ENCODE results near the gene TMEM40. TPM values are rescaled to one million over a fixed set of nuclear protein-coding genes. Genes with fewer than 3 reads are reported as not detected.

The TMEM40 gene
- total RNA-seq, 4 donors from 2014 or later = not detected

DNA sequence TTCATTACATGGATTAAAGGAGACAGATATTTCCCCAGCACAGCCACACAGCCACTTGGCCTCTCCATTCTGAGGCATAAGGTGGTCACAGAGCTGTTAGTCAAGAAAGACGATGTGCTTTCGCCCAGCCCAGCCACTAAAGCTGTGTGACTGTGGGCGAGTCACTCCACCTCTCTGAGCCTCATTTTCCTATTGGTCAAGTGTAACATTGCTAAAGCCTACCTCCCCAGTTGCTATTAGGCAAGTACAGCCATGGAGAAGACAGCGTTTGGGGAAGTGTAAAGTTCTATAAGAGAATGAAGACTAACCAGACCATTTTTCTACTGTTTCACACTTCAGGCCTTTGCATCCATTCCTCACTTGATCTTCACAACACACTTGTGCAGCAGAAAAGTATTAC lies 24.1 kb downstream of the TMEM40 start:
- no peak for DNase-seq
- TF ChIP-seq EP300 (IDR thresholded peaks at IDR 0.05; ENCODE audit: low read depth) = no peak
- TF ChIP-seq POLR2AphosphoS5 (IDR thresholded peaks at IDR 0.05) = no peak
- no peak for TF ChIP-seq POLR2A (IDR thresholded peaks at IDR 0.05)
- Histone ChIP-seq H3K9me3 (no peaks in the 10 kb centered on the region), H3K36me3 (no peaks in the 10 kb centered on the region), H3K27me3 (no peaks in the 10 kb centered on the region), H3K27ac (no peak overlapping the region), H3K4me1 (no peaks in the 10 kb centered on the region), H3K4me3 (no peak overlapping the region)
- intact Hi-C loops (cut with DNase I; ENCODE audit: low total_unique reads) (no loop called here), in situ Hi-C loops (cut with MboI; ENCODE audit: low pct_ligation_motif_present in 1 of 4, low pct_unique_long_range_greater_than_20kb in 1 of 4, low sequenced_read_pairs in 3 of 4) (no loop called here)
- WGBS, 2 donors (ENCODE audit: low coverage in 1 of 2) = 91 to 100% methylated on average over 1 to 4 of the region's 4 CpGs

DNA sequence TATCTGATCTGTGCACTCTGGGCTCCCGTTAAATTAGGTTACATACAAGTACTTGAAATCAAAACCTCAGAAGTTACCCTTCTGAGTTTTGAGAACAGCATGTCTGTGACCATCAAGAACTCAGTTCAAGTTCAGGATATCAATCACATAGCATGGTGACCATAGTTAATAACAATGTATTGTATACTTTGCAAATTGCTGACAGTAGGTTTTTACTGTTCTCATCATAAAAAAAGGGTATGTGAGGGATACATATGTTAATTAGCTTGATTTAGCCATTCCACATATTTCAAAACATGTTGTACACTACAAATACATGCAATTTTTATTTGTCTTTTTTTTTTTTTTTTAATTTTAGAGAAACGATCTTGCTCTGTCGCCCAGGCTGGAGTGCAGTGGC lies 25.5 kb downstream of the TMEM40 start:
- Histone ChIP-seq H3K36me3 (no peaks in the 10 kb centered on the region), H3K27ac (no peak overlapping the region), H3K4me1 (no peaks in the 10 kb centered on the region), H3K9me3 (no peaks in the 10 kb centered on the region), H3K27me3 (no peaks in the 10 kb centered on the region), H3K4me3 (no peak overlapping the region)
- TF ChIP-seq, protein P1, sequence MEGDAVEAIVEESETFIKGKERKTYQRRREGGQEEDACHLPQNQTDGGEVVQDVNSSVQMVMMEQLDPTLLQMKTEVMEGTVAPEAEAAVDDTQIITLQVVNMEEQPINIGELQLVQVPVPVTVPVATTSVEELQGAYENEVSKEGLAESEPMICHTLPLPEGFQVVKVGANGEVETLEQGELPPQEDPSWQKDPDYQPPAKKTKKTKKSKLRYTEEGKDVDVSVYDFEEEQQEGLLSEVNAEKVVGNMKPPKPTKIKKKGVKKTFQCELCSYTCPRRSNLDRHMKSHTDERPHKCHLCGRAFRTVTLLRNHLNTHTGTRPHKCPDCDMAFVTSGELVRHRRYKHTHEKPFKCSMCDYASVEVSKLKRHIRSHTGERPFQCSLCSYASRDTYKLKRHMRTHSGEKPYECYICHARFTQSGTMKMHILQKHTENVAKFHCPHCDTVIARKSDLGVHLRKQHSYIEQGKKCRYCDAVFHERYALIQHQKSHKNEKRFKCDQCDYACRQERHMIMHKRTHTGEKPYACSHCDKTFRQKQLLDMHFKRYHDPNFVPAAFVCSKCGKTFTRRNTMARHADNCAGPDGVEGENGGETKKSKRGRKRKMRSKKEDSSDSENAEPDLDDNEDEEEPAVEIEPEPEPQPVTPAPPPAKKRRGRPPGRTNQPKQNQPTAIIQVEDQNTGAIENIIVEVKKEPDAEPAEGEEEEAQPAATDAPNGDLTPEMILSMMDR (IDR thresholded peaks at IDR 0.05) = no peak
- TF ChIP-seq POLR2AphosphoS5 (IDR thresholded peaks at IDR 0.05) (no peak), EP300 (IDR thresholded peaks at IDR 0.05; ENCODE audit: low read depth) (no peak), POLR2A (IDR thresholded peaks at IDR 0.05) (no peak)
- DNase-seq = no peak
- intact Hi-C loops (cut with DNase I; ENCODE audit: low total_unique reads) (no loop called here), in situ Hi-C loops (cut with MboI; ENCODE audit: low pct_ligation_motif_present in 1 of 4, low pct_unique_long_range_greater_than_20kb in 1 of 4, low sequenced_read_pairs in 3 of 4) (no loop called here)
- WGBS, 2 donors (ENCODE audit: low coverage in 1 of 2) = 72 to 89% methylated on average over 3 of the region's 3 CpGs

DNA sequence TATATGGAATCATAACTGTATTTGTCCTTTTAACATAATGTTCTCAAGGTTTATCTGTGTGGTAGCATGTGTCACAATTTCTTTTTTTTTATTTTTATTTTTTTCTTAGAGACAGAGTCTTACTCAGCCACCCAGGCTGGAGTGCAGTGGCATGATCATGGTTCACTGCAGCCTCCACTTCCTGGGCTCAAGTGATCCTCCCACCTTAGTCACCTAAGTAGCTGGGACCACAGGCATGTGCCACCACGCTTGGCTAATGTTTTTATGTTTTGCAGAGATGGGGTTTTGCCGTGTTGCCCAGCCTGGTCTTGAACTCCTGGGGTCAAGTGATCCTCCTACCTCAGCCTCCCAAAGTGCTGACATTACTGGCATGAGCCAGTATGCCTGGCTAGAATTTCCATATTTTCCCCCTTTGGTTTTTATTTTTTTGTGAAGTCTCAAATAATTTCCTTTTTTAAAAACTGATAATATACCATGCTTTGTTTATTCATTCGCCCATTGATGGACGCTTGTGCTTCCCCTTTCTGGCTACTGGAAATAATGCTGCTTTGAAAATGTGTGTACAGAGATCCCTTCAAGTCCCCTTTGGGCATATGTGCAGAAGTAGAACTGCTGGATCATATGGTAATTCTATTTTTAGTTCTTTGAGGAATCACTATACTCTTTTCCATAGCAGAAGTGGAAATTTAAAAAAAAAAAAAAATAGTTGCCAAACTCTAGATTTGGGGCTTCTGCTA lies 28.4 kb downstream of the TMEM40 start:
- H3K9me3 ChIP-seq = no peaks in the 10 kb centered on the region
- no peaks in the 10 kb centered on the region for H3K36me3 ChIP-seq
- DNase-seq = no peak
- no peaks in the 10 kb centered on the region for H3K4me1 ChIP-seq
- in situ Hi-C loops (cut with MboI; ENCODE audit: low pct_ligation_motif_present in 1 of 4, low pct_unique_long_range_greater_than_20kb in 1 of 4, low sequenced_read_pairs in 3 of 4) = no loop called here
- TF ChIP-seq POLR2A (IDR thresholded peaks at IDR 0.05) (no peak), EP300 (IDR thresholded peaks at IDR 0.05; ENCODE audit: low read depth) (no peak), POLR2AphosphoS5 (IDR thresholded peaks at IDR 0.05) (no peak)
- TF ChIP-seq, protein P1 (IDR thresholded peaks at IDR 0.05) = no peak
- WGBS, 2 donors (ENCODE audit: low coverage in 1 of 2) = 62 to 69% methylated on average over 4 of the region's 4 CpGs
- H3K27ac ChIP-seq = no peak overlapping the region
- no peak overlapping the region for H3K4me3 ChIP-seq
- intact Hi-C loops (cut with DNase I; ENCODE audit: low total_unique reads) = no loop called here
- no peaks in the 10 kb centered on the region for H3K27me3 ChIP-seq

DNA sequence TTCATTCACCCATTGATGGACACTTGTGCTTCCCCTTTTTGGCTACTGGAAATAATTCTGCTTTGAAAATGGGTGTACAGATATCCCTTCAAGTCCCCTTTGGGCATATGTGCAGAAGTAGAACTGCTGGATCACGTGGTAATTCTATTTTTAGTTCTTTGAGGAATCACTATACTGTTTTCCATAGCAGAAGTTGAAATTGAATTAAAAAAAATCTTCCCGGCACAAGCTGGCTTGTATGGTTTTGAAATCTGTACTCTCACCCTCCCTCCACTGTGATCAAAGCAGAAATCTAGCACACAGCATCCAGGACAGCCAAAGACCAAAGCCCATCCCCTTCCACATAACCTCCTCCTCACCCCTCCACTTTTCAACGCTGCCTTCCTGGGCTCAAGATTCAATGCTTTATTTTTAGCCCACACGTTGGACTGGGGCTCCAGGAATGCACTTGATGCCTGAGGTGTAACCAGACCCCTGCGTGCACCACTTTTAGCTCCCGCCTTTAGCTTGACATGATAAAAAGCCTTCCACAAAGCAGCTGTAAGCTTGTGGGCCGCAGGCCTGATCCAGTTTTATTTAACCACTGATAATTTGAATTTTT lies 29.9 kb downstream of the TMEM40 start:
- TF ChIP-seq POLR2A (IDR thresholded peaks at IDR 0.05) (no peak), EP300 (IDR thresholded peaks at IDR 0.05; ENCODE audit: low read depth) (no peak), POLR2AphosphoS5 (IDR thresholded peaks at IDR 0.05) (no peak)
- TF ChIP-seq, protein P1 (IDR thresholded peaks at IDR 0.05) = no peak
- no peak for DNase-seq
- Histone ChIP-seq H3K4me1 (no peaks in the 10 kb centered on the region), H3K4me3 (no peak overlapping the region), H3K9me3 (no peaks in the 10 kb centered on the region), H3K36me3 (no peaks in the 10 kb centered on the region), H3K27me3 (no peaks in the 10 kb centered on the region), H3K27ac (peak overlapping the region in 1 of 4 donors; percentile 38)
- WGBS, 2 donors (ENCODE audit: low coverage in 1 of 2) = 44 to 46% methylated on average over 6 to 7 of the region's 7 CpGs
- intact Hi-C loops (cut with DNase I; ENCODE audit: low total_unique reads) (no loop called here), in situ Hi-C loops (cut with MboI; ENCODE audit: low pct_ligation_motif_present in 1 of 4, low pct_unique_long_range_greater_than_20kb in 1 of 4, low sequenced_read_pairs in 3 of 4) (no loop called here)
